Activated naive CD4-positive, alpha-beta T cell (primary cell): Measurements from ENCODE around the gene FNDC11.

Experiments
- DNase-seq, 4 experiments: peaks; one replicate each; lab custom pipeline; 2025; lab: John Stamatoyannopoulos, UW

The FNDC11 gene

GRCh38 chr20:63540417-63541186 lies 13.4 kb upstream of the FNDC11 start:
- no peak for DNase-seq

GRCh38 chr20:63541371-63541770 lies 12.6 kb upstream of the FNDC11 start:
- DNase-seq = no peak

- DNase-seq = no peak
Measured at GRCh38 chr20:63542031-63542559, 11.9 kb upstream of the FNDC11 start.

- DNase-seq = no peak
Measured at GRCh38 chr20:63542696-63543095, 11.3 kb upstream of the FNDC11 start.

GRCh38 chr20:63543131-63543530 lies 10.8 kb upstream of the FNDC11 start:
- DNase-seq = no peak

- no peak for DNase-seq
Measured at GRCh38 chr20:63543733-63544132, 10.2 kb upstream of the FNDC11 start.

- no peak for DNase-seq
Measured at GRCh38 chr20:63544241-63544957, 9.6 kb upstream of the FNDC11 start.

GRCh38 chr20:63544958-63545516 lies 8.9 kb upstream of the FNDC11 start:
- no peak for DNase-seq

- no peak for DNase-seq
Measured at GRCh38 chr20:63545814-63546213, 8.1 kb upstream of the FNDC11 start.

- no peak for DNase-seq
Measured at GRCh38 chr20:63546256-63546955, 7.6 kb upstream of the FNDC11 start.

GRCh38 chr20:63546956-63547724 lies 6.8 kb upstream of the FNDC11 start:
- no peak for DNase-seq

GRCh38 chr20:63547725-63548480 lies 6.1 kb upstream of the FNDC11 start, which contains the start of gene SRMS:
Gene SRMS, minus strand, starts transcription at chr20:63547749. Its CDS starts 286 bp downstream, at chr20:63547463.
- no peak for DNase-seq

GRCh38 chr20:63548542-63548941 lies 5.4 kb upstream of the FNDC11 start:
- no peak for DNase-seq

GRCh38 chr20:63549019-63549418 lies 4.9 kb upstream of the FNDC11 start:
- no peak for DNase-seq

- DNase-seq = no peak
Measured at GRCh38 chr20:63549679-63550282, 4.2 kb upstream of the FNDC11 start.

GRCh38 chr20:63551068-63551467 lies 2.9 kb upstream of the FNDC11 start:
- no peak for DNase-seq

GRCh38 chr20:63552481-63553249 lies 1.3 kb upstream of the FNDC11 start:
- peak in 1 of 4 experiments; percentile 40 for DNase-seq

GRCh38 chr20:63553251-63553932 lies 567 bp upstream of the FNDC11 start:
- DNase-seq = peak; percentile 79 to 91 (median 90)
